Endothelial cell of umbilical vein (primary cell): ENCODE measurements around the gene COL4A1. TPM values are rescaled to one million over a fixed set of nuclear protein-coding genes. Genes with fewer than 3 reads are reported as not detected.

Experiments used
- BruUV-seq: library from RNA; stranded (reverse); fragments of 400-500 nt; replicated peaks from 2 replicates; lab custom pipeline; 2021; lab: Mats Ljungman, UMichigan
- CTCF ChIA-PET: fragments of 300-600, 350-600 bp; sonication (Branson Sonifier 250); formaldehyde crosslinking; loops from one replicate; lab custom pipeline; 2021; ENCODE audit warnings: antibody characterized with exemption, inconsistent platforms; lab: Charles Lee
- POLR2A ChIA-PET: fragments of 300-600, 350-600 bp; sonication (Branson Sonifier 250); formaldehyde crosslinking; loops from one replicate; lab custom pipeline; 2021; ENCODE audit warnings: antibody characterized with exemption, inconsistent platforms; lab: Charles Lee
- DNase-seq: peaks from one replicate; pipeline ENCODE4 v3.0.0-alpha.2; 2011; ENCODE audit warnings: low read depth, low spot score
- FAIRE-seq: peaks from 2 replicates; lab custom pipeline; 2011; peaks lifted over from hg19 to GRCh38; lab: Jason Lieb, UNC
- H2AFZ ChIP-seq: 2 replicates; pipeline ENCODE4 v1.6.0; 2012; ENCODE audit warnings: low read depth, low read length, control low read depth, inconsistent platforms
- H3K27ac ChIP-seq: 2 replicates; pipeline ENCODE4 v1.5.1; 2011; ENCODE audit warnings: low read depth, mild to moderate bottlenecking, control low read depth, low read length, moderate library complexity; ENCODE audit not compliant: insufficient read depth
- H3K27me3 ChIP-seq, 2 experiments: 2 replicates each; pipeline versions ENCODE4 v1.6.0 to v1.6.1; 2011; ENCODE audit warnings: low read length in 2 of 2, mixed read lengths in 1 of 2; ENCODE audit not compliant: control insufficient read depth in 2 of 2, insufficient read depth in 2 of 2
- H3K36me3 ChIP-seq, 2 experiments: 2 replicates in 1 of 2; 3 replicates in 1 of 2; pipeline ENCODE4 v1.5.1; 2011; ENCODE audit warnings: low read length in 2 of 2, mild to moderate bottlenecking in 1 of 2, moderate library complexity in 1 of 2; ENCODE audit not compliant: control insufficient read depth in 2 of 2, insufficient read depth in 2 of 2; ENCODE audit errors: extremely low read depth in 1 of 2
- H3K4me1 ChIP-seq: 3 replicates; pipeline ENCODE4 v1.5.1; 2011; ENCODE audit warnings: mild to moderate bottlenecking, low read length; ENCODE audit not compliant: control insufficient read depth, insufficient read depth; ENCODE audit errors: extremely low read depth
- H3K4me2 ChIP-seq: 2 replicates; pipeline ENCODE4 v1.6.1; 2011; ENCODE audit warnings: low read length, control low read depth, mixed read lengths; ENCODE audit not compliant: insufficient read depth
- H3K4me3 ChIP-seq, 3 experiments: fragments of 200-600 bp in 1 of 3; sonication (generic), shearing (Covaris generic) in 1 of 3; replicated peaks in 1 of 3; 2 replicates each; pipeline ENCODE4 v1.5.1; 2011 to 2016; ENCODE audit warnings: control low read depth in 3 of 3, low read length in 3 of 3, mild to moderate bottlenecking in 2 of 3, inconsistent platforms in 1 of 3, low read depth in 1 of 3, moderate library complexity in 1 of 3; ENCODE audit not compliant: insufficient read depth in 1 of 3
- H3K79me2 ChIP-seq: 2 replicates; pipeline ENCODE4 v1.6.0; 2012; ENCODE audit warnings: low read length, inconsistent platforms; ENCODE audit not compliant: control insufficient read depth, insufficient read depth
- H3K9ac ChIP-seq: replicated peaks from 2 replicates; pipeline ENCODE3; 2011; ENCODE audit warnings: low read length, control low read depth; ENCODE audit not compliant: insufficient read depth; ENCODE audit errors: extremely low read depth
- H3K9me1 ChIP-seq: replicated peaks from 3 replicates; pipeline ENCODE4 v1.6.0; 2011; ENCODE audit warnings: mild to moderate bottlenecking, low read length; ENCODE audit not compliant: control insufficient read depth, insufficient read depth; ENCODE audit errors: extremely low read depth
- H3K9me3 ChIP-seq: replicated peaks from 2 replicates; pipeline ENCODE4 v1.5.1; 2012; ENCODE audit warnings: low read length, inconsistent platforms; ENCODE audit not compliant: control insufficient read depth, insufficient read depth
- H4K20me1 ChIP-seq: replicated peaks from 2 replicates; pipeline ENCODE3; 2011; ENCODE audit warnings: mild to moderate bottlenecking, low read length; ENCODE audit not compliant: control insufficient read depth, insufficient read depth; ENCODE audit errors: extremely low read depth
- EZH2 ChIP-seq: IDR thresholded peaks from 2 replicates; pipeline ENCODE4 v1.6.1; 2012; ENCODE audit warnings: borderline replicate concordance, low read depth, mild to moderate bottlenecking, moderate library complexity, low read length, inconsistent platforms; ENCODE audit not compliant: severe bottlenecking
- FOS ChIP-seq: IDR thresholded peaks from 2 replicates; pipeline ENCODE4 v1.6.1; 2011; ENCODE audit warnings: mild to moderate bottlenecking, low read length, moderate library complexity, borderline replicate concordance; ENCODE audit not compliant: insufficient read depth
- GATA2 ChIP-seq: IDR thresholded peaks from 2 replicates; pipeline ENCODE4 v1.7.0; 2011; ENCODE audit warnings: low read depth, mild to moderate bottlenecking, moderate library complexity, mixed read lengths, low read length; ENCODE audit not compliant: insufficient read length, insufficient read depth
- JUN ChIP-seq: IDR thresholded peaks from 2 replicates; pipeline ENCODE4 v1.6.1; 2011; ENCODE audit warnings: borderline replicate concordance, low read depth; ENCODE audit not compliant: insufficient read length, insufficient read depth
- MAX ChIP-seq: IDR thresholded peaks from 2 replicates; pipeline ENCODE4 v1.6.1; 2011; ENCODE audit not compliant: insufficient read depth, insufficient read length
- MYC ChIP-seq: IDR thresholded peaks from one replicate; pipeline ENCODE4 v1.6.1; 2011; ENCODE audit warnings: mild to moderate bottlenecking, low read depth, low read length
- POLR2A ChIP-seq: IDR thresholded peaks from 2 replicates; pipeline ENCODE4 v1.6.1; 2012; ENCODE audit warnings: low read depth, mild to moderate bottlenecking, control low read depth, low read length
- POLR2AphosphoS5 ChIP-seq: IDR thresholded peaks from 2 replicates; pipeline ENCODE4 v1.6.1; 2012; ENCODE audit warnings: low read depth, mild to moderate bottlenecking, control low read depth, low read length, moderate library complexity; ENCODE audit not compliant: insufficient read depth
- dilution Hi-C: fragments of 300-500 bp; cut with MboI; formaldehyde crosslinking; loops from one replicate; pipeline ENCODE4 v1.15.0; 2019; ENCODE audit warnings: low sequenced_read_pairs; ENCODE audit not compliant: extremely low pct_ligation_motif_present
- intact Hi-C: fragments of 100-400 bp; cut with micrococcal nuclease; formaldehyde crosslinking; loops from one replicate; pipeline ENCODE4 v1.10.0; 2022
- polyA plus RNA-seq, 4 experiments: library from polyadenylated mRNA; depleted of rRNA in 3 of 4; stranded (reverse) in 3 of 4; unstranded in 1 of 4; fragments of >200 nt; gene quantifications; 2 replicates each; pipeline versions ENCODE4 v1.2.1 to v1.2.3, GENCODE V29; 2011 to 2012; ENCODE audit warnings: missing spikeins in 1 of 4
- total RNA-seq: library from RNA; stranded (reverse); gene quantifications from 2 replicates; pipeline ENCODE4 v1.2.3, GENCODE V29; 2021
- TF ChIP-seq, protein P1 (sequence below), 2 donors: IDR thresholded peaks; 1 replicate in 1 of 2; 2 replicates in 1 of 2; pipeline ENCODE4 v1.5.1; 2011; ENCODE audit warnings: low read length in 2 of 2, mild to moderate bottlenecking in 2 of 2, moderate library complexity in 2 of 2, control low read depth in 1 of 2, inconsistent platforms in 1 of 2, low read depth in 1 of 2; ENCODE audit not compliant: insufficient read depth in 1 of 2; ENCODE audit errors: extremely low read depth in 1 of 2

The COL4A1 gene
- total and polyA plus RNA-seq, 2 donors (not counting 3 experiments of a cell fraction or from before 2014, with no cell fraction given) = 384 to 1,119 TPM

- Histone ChIP-seq H3K9me1 (no peaks in the 10 kb centered on the region), H3K79me2 (no peaks in the 10 kb centered on the region), H3K27me3 (no peaks in the 10 kb centered on the region), H3K27ac (no peak overlapping the region), H3K4me1 (peaks cover 3% of the 10 kb centered on the region), H3K36me3 (peaks cover 33 to 36% of the 10 kb centered on the region in 2 experiments), H3K9ac (no peak overlapping the region), H2AFZ (no peak overlapping the region), H3K9me3 (no peaks in the 10 kb centered on the region), H3K4me3 (no peak overlapping the region), H3K4me2 (no peak overlapping the region), H4K20me1 (no peaks in the 10 kb centered on the region)
- dilution Hi-C loops (no loop called here), intact Hi-C loops (no loop called here)
- no peak for FAIRE-seq
- no peak for DNase-seq
- CTCF ChIA-PET = no interaction called here
- BruUV-seq = no TSS peak
- TF ChIP-seq POLR2A = no peak
- TF ChIP-seq GATA2 = no peak
- no peak for TF ChIP-seq EZH2
- TF ChIP-seq, protein P1, sequence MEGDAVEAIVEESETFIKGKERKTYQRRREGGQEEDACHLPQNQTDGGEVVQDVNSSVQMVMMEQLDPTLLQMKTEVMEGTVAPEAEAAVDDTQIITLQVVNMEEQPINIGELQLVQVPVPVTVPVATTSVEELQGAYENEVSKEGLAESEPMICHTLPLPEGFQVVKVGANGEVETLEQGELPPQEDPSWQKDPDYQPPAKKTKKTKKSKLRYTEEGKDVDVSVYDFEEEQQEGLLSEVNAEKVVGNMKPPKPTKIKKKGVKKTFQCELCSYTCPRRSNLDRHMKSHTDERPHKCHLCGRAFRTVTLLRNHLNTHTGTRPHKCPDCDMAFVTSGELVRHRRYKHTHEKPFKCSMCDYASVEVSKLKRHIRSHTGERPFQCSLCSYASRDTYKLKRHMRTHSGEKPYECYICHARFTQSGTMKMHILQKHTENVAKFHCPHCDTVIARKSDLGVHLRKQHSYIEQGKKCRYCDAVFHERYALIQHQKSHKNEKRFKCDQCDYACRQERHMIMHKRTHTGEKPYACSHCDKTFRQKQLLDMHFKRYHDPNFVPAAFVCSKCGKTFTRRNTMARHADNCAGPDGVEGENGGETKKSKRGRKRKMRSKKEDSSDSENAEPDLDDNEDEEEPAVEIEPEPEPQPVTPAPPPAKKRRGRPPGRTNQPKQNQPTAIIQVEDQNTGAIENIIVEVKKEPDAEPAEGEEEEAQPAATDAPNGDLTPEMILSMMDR (IDR thresholded peaks at IDR 0.05; ENCODE audit: extremely low read depth in 1 of 2, insufficient read depth in 1 of 2, low read depth in 1 of 2, low read length in 2 of 2) = no peak
- no peak for TF ChIP-seq MYC
- no peak for TF ChIP-seq JUN
- no peak for TF ChIP-seq POLR2AphosphoS5
- TF ChIP-seq MAX = no peak
- TF ChIP-seq FOS = no peak
- POLR2A ChIA-PET = no interaction called here
Observed at GRCh38 chr13:110154410-110154933, 152.5 kb downstream of the COL4A1 start.
